CD14-positive monocyte (primary cell): ENCODE measurements around the gene PLXNC1. TPM values are rescaled to one million over a fixed set of nuclear protein-coding genes. Genes with fewer than 3 reads are reported as not detected.

ENCODE experiments used
- DNase-seq, 3 donors: peaks; one replicate each; pipeline ENCODE4 v3.0.0-alpha.2; 2011 to 2022
- H2AFZ ChIP-seq: 2 replicates; pipeline ENCODE4 v1.6.0; 2012; ENCODE audit warnings: mild to moderate bottlenecking, low read depth, low read length, inconsistent platforms; ENCODE audit not compliant: insufficient read depth, poor library complexity, severe bottlenecking
- H3K27ac ChIP-seq, 2 donors: 1 replicate in 1 of 2; 2 replicates in 1 of 2; pipeline ENCODE4 v1.5.1; 2012 to 2013; ENCODE audit warnings: low read length in 2 of 2, control low read depth in 1 of 2, inconsistent platforms in 1 of 2, low read depth in 1 of 2, mild to moderate bottlenecking in 1 of 2
- H3K27me3 ChIP-seq, 2 donors: one replicate each; pipeline versions ENCODE4 v1.6.0 to v1.6.1; 2011 to 2013; ENCODE audit warnings: low read length in 2 of 2; ENCODE audit not compliant: control insufficient read depth in 2 of 2, insufficient read depth in 2 of 2
- H3K36me3 ChIP-seq, 2 donors: replicated peaks in 1 of 2; 1 replicate in 1 of 2; 2 replicates in 1 of 2; pipeline versions ENCODE4 v1.5.1 to v1.6.1; 2012 to 2013; ENCODE audit warnings: low read length in 2 of 2, control low read depth in 1 of 2, inconsistent platforms in 1 of 2, mild to moderate bottlenecking in 1 of 2; ENCODE audit not compliant: insufficient read depth in 2 of 2, control insufficient read depth in 1 of 2
- H3K4me1 ChIP-seq, 2 donors: 1 replicate in 1 of 2; 2 replicates in 1 of 2; pipeline versions ENCODE4 v1.5.1 to v1.6.1; 2012 to 2013; ENCODE audit warnings: low read length in 2 of 2, control low read depth in 1 of 2, inconsistent platforms in 1 of 2, mild to moderate bottlenecking in 1 of 2, moderate library complexity in 1 of 2; ENCODE audit not compliant: insufficient read depth in 2 of 2, control insufficient read depth in 1 of 2
- H3K4me2 ChIP-seq: replicated peaks from 2 replicates; pipeline ENCODE3; 2012; ENCODE audit warnings: low read length, moderate library complexity, mild to moderate bottlenecking; ENCODE audit not compliant: poor library complexity, severe bottlenecking; ENCODE audit errors: extremely low read depth
- H3K4me3 ChIP-seq, 3 experiments: fragments of 200-600 bp in 1 of 3; sonication (generic) in 1 of 3; replicated peaks in 1 of 3; 1 replicate in 2 of 3; 2 replicates in 1 of 3; pipeline ENCODE4 v1.5.1; 2011 to 2013; ENCODE audit warnings: low read length in 3 of 3, mild to moderate bottlenecking in 3 of 3, control low read depth in 2 of 3, low read depth in 2 of 3, inconsistent platforms in 1 of 3, moderate library complexity in 1 of 3
- H3K79me2 ChIP-seq: 2 replicates; pipeline ENCODE4 v1.6.0; 2012; ENCODE audit warnings: mild to moderate bottlenecking, control low read depth, inconsistent platforms, low read length, moderate library complexity; ENCODE audit not compliant: insufficient read depth
- H3K9ac ChIP-seq: 2 replicates; pipeline ENCODE4 v1.6.0; 2017; ENCODE audit warnings: low read length, mild to moderate bottlenecking; ENCODE audit not compliant: insufficient read depth, poor library complexity, severe bottlenecking
- H3K9me3 ChIP-seq, 2 donors: replicated peaks in 1 of 2; 1 replicate in 1 of 2; 2 replicates in 1 of 2; pipeline versions ENCODE4 v1.5.1 to v1.6.1; 2012 to 2013; ENCODE audit warnings: low read length in 2 of 2, control low read depth in 1 of 2; ENCODE audit not compliant: control insufficient read depth in 1 of 2, insufficient read depth in 1 of 2
- H4K20me1 ChIP-seq: 2 replicates; pipeline ENCODE4 v1.6.0; 2012; ENCODE audit warnings: mild to moderate bottlenecking, low read length, control low read depth, moderate library complexity; ENCODE audit not compliant: insufficient read depth
- H3K27ac Mint-ChIP-seq, 7 donors: one replicate each; pipeline ENCODE4 v1.8.0; 2020; ENCODE audit warnings: mild to moderate bottlenecking in 7 of 7, mixed read lengths in 7 of 7, moderate library complexity in 6 of 7, inconsistent platforms in 2 of 7
- H3K27me3 Mint-ChIP-seq, 3 donors: one replicate each; pipeline ENCODE4 v1.8.0; 2021 to 2022; ENCODE audit warnings: low read depth in 3 of 3, mild to moderate bottlenecking in 3 of 3, mixed read lengths in 3 of 3, moderate library complexity in 3 of 3, inconsistent platforms in 1 of 3
- H3K36me3 Mint-ChIP-seq, 2 donors: one replicate each; pipeline ENCODE4 v1.8.0; 2020; ENCODE audit warnings: mixed read lengths in 2 of 2, inconsistent platforms in 1 of 2, mild to moderate bottlenecking in 1 of 2
- H3K4me1 Mint-ChIP-seq: one replicate; pipeline ENCODE4 v1.8.0; 2020; ENCODE audit warnings: mild to moderate bottlenecking, mixed read lengths
- H3K4me3 Mint-ChIP-seq, 2 donors: one replicate each; pipeline ENCODE4 v1.8.0; 2020; ENCODE audit warnings: mild to moderate bottlenecking in 2 of 2, mixed read lengths in 2 of 2, moderate library complexity in 1 of 2
- H3K9me3 Mint-ChIP-seq, 7 donors: one replicate each; pipeline ENCODE4 v1.8.0; 2020 to 2022; ENCODE audit warnings: mixed read lengths in 7 of 7, mild to moderate bottlenecking in 6 of 7, moderate library complexity in 6 of 7, inconsistent platforms in 2 of 7
- CTCF ChIP-seq: fragments of 200-600 bp; IDR thresholded peaks from one replicate; pipeline ENCODE4 v1.8.0; 2022; ENCODE audit warnings: antibody characterized with exemption, mild to moderate bottlenecking
- WGBS: methylation state at CpG from one replicate; pipeline ENCODE4 v1.1.5; 2013; ENCODE audit warnings: missing lambda C conversion rate; ENCODE audit not compliant: insufficient coverage; 5-methylcytosine and 5-hydroxymethylcytosine counted together
- intact Hi-C, 2 donors: fragments of 100-400 bp; cut with micrococcal nuclease; formaldehyde crosslinking; loops; one replicate each; pipeline versions ENCODE4 v1.15.0 to v1.15.1; 2023
- polyA plus RNA-seq, 3 donors: library from polyadenylated mRNA; depleted of rRNA in 1 of 3; unstranded in 2 of 3; stranded (reverse) in 1 of 3; fragments of 300-500 nt in 2 of 3; fragments of >200 nt in 1 of 3; fragmentation: Illumina TruSeq in 2 of 3; gene quantifications; 1 replicate in 2 of 3; 2 replicates in 1 of 3; pipeline ENCODE4 v1.2.3, GENCODE V29; 2012 to 2021

Gene PLXNC1
- polyA plus RNA-seq, 3 donors: 14.3 to 35.2 (median 15.4) TPM

- Mint-ChIP-seq H3K27me3 (peaks cover 0 to 2% (median 0%) of the 10 kb centered on the region in 3 donors), H3K27ac (no peak overlapping the region), H3K36me3 (peaks cover 81 to 93% of the 10 kb centered on the region in 2 donors), H3K4me3 (no peak overlapping the region), H3K9me3 (peaks cover 0 to 2% (median 0%) of the 10 kb centered on the region in 7 donors), H3K4me1 (no peaks in the 10 kb centered on the region)
- Histone ChIP-seq H3K4me1 (no peaks in the 10 kb centered on the region), H3K4me2 (no peak overlapping the region), H3K4me3 (no peak overlapping the region), H2AFZ (no peak overlapping the region), H4K20me1 (peaks cover 17% of the 10 kb centered on the region), H3K9ac (no peak overlapping the region), H3K27ac (no peak overlapping the region), H3K36me3 (peaks cover 67 to 100% of the 10 kb centered on the region in 2 donors), H3K9me3 (no peaks in the 10 kb centered on the region), H3K27me3 (no peaks in the 10 kb centered on the region), H3K79me2 (no peaks in the 10 kb centered on the region)
- no peak for TF ChIP-seq CTCF
- WGBS: 94% methylated on average over 5 of the region's 13 CpGs
- no peak for DNase-seq
- intact Hi-C loops: no loop called here
Observed at GRCh38 chr12:94289461-94290312, 141.3 kb downstream of the PLXNC1 start.

- no peaks in the 10 kb centered on the region for H3K27me3 ChIP-seq
- WGBS: 100% methylated on average over 1 of the region's 4 CpGs
Observed at GRCh38 chr12:94290353-94290752, 142.0 kb downstream of the PLXNC1 start.

More at GRCh38 chr12:94290353-94290752, 142.0 kb downstream of the PLXNC1 start:
- no peak overlapping the region for H3K27ac Mint-ChIP-seq
- Histone ChIP-seq H3K4me3 (no peak overlapping the region), H2AFZ (no peak overlapping the region), H3K79me2 (no peaks in the 10 kb centered on the region), H3K27ac (no peak overlapping the region), H3K9ac (no peak overlapping the region), H3K4me2 (no peak overlapping the region), H3K4me1 (no peaks in the 10 kb centered on the region), H3K36me3 (peaks cover 68 to 100% of the 10 kb centered on the region in 2 donors), H4K20me1 (peaks cover 14% of the 10 kb centered on the region), H3K9me3 (no peaks in the 10 kb centered on the region)
- H3K4me1 Mint-ChIP-seq: no peaks in the 10 kb centered on the region
- no peak overlapping the region for H3K4me3 Mint-ChIP-seq
- no peak for TF ChIP-seq CTCF
- no peaks in the 10 kb centered on the region for H3K9me3 Mint-ChIP-seq
- intact Hi-C loops: no loop called here
- H3K27me3 Mint-ChIP-seq: peaks cover 0 to 2% (median 0%) of the 10 kb centered on the region in 3 donors
- no peak for DNase-seq
- peaks cover 81 to 93% of the 10 kb centered on the region in 2 donors for H3K36me3 Mint-ChIP-seq
